ENCODE measurements around the gene FAM186B.

Gene FAM186B

GRCh38 chr12:49539406-49540228, 65.8 kb downstream of the FAM186B start:
- no peaks in the 10 kb centered on the region for H3K9me3 ChIP-seq (ENCODE audit: control extremely low read depth in 1 of 5, control insufficient read depth in 4 of 5, insufficient read depth in 2 of 5, low read depth in 1 of 5, low read length in 4 of 5)
- POLR2A ChIA-PET, result interaction anchor here (0.6 kb wide), 1 partner anchor 19 kb away, joined by 4 read pairs; no protein-coding TSS in a partner anchor
- no peak for DNase-seq
- peaks cover 3 to 79% (median 49%) of the 10 kb centered on the region in 5 experiments for H3K27me3 ChIP-seq (replicated peaks in 2 of 5; ENCODE audit: control insufficient read depth in 4 of 5, insufficient read depth in 5 of 5, low read length in 4 of 5)
- H3K4me1 ChIP-seq (ENCODE audit: control extremely low read depth in 1 of 4, control insufficient read depth in 4 of 4, insufficient read depth in 4 of 4, low read length in 3 of 4), result peaks cover 5 to 32% (median 26%) of the 10 kb centered on the region in 4 experiments
- H3K27ac ChIP-seq (ENCODE audit: insufficient read depth in 1 of 2, low read depth in 1 of 2, low read length in 2 of 2, poor library complexity in 1 of 2, severe bottlenecking in 2 of 2), result no peak overlapping the region
- WGBS (ENCODE audit: insufficient coverage), result 15% methylated on average over 31 of the region's 47 CpGs
- H3K4me3 ChIP-seq (ENCODE audit: control insufficient read depth in 1 of 7, extremely low read depth in 1 of 7, insufficient read depth in 4 of 7, low read depth in 2 of 7, low read length in 6 of 7), result peak overlapping the region in 2 of 7 experiments; percentile 36 to 68
- no peaks in the 10 kb centered on the region for H3K36me3 ChIP-seq (ENCODE audit: control insufficient read depth in 4 of 4, insufficient read depth in 4 of 4, low read length in 3 of 4)
- CTCF ChIA-PET, result interaction anchor here (1.1 to 1.6 kb wide), 3 partner anchors 13 to 243 kb away, joined by 3 read pairs; no protein-coding TSS in a partner anchor

DNA sequence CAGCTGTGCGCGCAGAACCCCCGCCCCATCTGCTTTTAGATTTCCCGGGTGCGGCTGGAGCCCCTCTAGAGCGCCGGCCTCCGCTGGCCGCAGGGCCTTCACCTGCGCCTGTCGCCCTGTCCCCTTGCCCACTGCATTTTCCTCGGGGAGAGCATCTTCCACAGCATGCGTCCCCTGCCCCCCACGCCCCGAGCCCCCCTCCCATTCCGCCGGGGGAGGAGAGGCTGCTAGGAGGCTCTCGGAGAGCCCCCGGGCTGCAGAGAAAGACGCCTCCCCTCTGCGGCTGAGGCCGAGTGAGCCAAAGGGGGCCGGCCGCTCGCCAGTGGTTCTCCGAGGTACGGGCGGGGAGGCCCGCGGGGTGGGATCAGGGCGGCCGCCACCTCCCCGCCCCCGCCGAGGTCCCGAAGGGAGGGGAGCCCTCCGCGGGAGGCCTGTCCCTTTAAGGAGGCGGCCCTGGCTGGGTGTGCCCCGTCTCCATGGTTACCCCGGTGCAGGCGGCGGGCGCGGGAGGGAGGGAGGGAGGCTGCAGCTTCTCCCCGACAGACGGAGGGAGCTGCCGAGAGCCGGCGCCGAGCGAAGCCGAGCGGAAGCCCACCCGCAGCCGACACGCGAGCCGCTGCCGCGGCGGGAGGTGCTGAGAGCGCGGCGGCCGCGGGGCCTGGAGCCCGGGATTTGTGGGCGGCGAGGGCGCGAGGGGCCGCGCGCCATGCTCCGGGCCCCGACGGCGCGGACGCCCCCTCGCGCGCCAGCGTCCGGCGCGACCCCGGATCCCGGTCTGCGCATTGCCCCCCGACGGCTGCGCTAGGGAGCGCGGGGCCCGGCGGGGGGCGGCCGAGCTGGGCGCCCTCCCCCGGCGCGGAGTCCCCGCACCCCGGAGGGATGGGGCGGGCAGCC, 66.7 kb downstream of the FAM186B start, which contains the start of gene KCNH3:
Gene KCNH3 (plus strand): TSS at position 521 of the 894 bp plus-strand sequence. CDS start 387 bp downstream, outside the sequence.
- Histone ChIP-seq H3K27ac (ENCODE audit: insufficient read depth in 1 of 2, low read depth in 1 of 2, low read length in 2 of 2, poor library complexity in 1 of 2, severe bottlenecking in 2 of 2) (no peak within 1 kb of the TSS), H3K36me3 (ENCODE audit: control insufficient read depth in 4 of 4, insufficient read depth in 4 of 4, low read length in 3 of 4) (no peaks in the 10 kb centered on the region), H3K9me3 (ENCODE audit: control extremely low read depth in 1 of 5, control insufficient read depth in 4 of 5, insufficient read depth in 2 of 5, low read depth in 1 of 5, low read length in 4 of 5) (no peaks in the 10 kb centered on the region), H3K27me3 (replicated peaks in 2 of 5; ENCODE audit: control insufficient read depth in 4 of 5, insufficient read depth in 5 of 5, low read length in 4 of 5) (peaks cover 3 to 74% (median 44%) of the 10 kb centered on the region in 5 experiments), H3K4me1 (ENCODE audit: control extremely low read depth in 1 of 4, control insufficient read depth in 4 of 4, insufficient read depth in 4 of 4, low read length in 3 of 4) (peaks cover 5 to 32% (median 26%) of the 10 kb centered on the region in 4 experiments), H3K4me3 (ENCODE audit: control insufficient read depth in 1 of 7, extremely low read depth in 1 of 7, insufficient read depth in 4 of 7, low read depth in 2 of 7, low read length in 6 of 7) (peak within 1 kb of the TSS in 6 of 7 experiments; percentile 32 to 68 (median 56))
- POLR2A ChIA-PET, result no interaction called here
- WGBS (ENCODE audit: insufficient coverage), result 1% methylated on average over 53 of the region's 107 CpGs
- CTCF ChIA-PET, result interaction anchor here (0.6 to 1.6 kb wide), 6 partner anchors 10 to 249 kb away, joined by 3 to 6 read pairs (median 3); no protein-coding TSS in a partner anchor
- DNase-seq, result peak; percentile 86 to 94 (median 91)

- Histone ChIP-seq H3K4me3 (ENCODE audit: control insufficient read depth in 1 of 7, extremely low read depth in 1 of 7, insufficient read depth in 4 of 7, low read depth in 2 of 7, low read length in 6 of 7) (peak overlapping the region in 6 of 7 experiments; percentile 32 to 68 (median 56)), H3K4me1 (ENCODE audit: control extremely low read depth in 1 of 4, control insufficient read depth in 4 of 4, insufficient read depth in 4 of 4, low read length in 3 of 4) (peaks cover 5 to 32% (median 26%) of the 10 kb centered on the region in 4 experiments), H3K27me3 (replicated peaks in 2 of 5; ENCODE audit: control insufficient read depth in 4 of 5, insufficient read depth in 5 of 5, low read length in 4 of 5) (peaks cover 3 to 65% (median 39%) of the 10 kb centered on the region in 5 experiments), H3K9me3 (ENCODE audit: control extremely low read depth in 1 of 5, control insufficient read depth in 4 of 5, insufficient read depth in 2 of 5, low read depth in 1 of 5, low read length in 4 of 5) (no peaks in the 10 kb centered on the region), H3K27ac (ENCODE audit: insufficient read depth in 1 of 2, low read depth in 1 of 2, low read length in 2 of 2, poor library complexity in 1 of 2, severe bottlenecking in 2 of 2) (no peak overlapping the region), H3K36me3 (ENCODE audit: control insufficient read depth in 4 of 4, insufficient read depth in 4 of 4, low read length in 3 of 4) (no peaks in the 10 kb centered on the region)
- POLR2A ChIA-PET, result no interaction called here
- WGBS (ENCODE audit: insufficient coverage), result under 1% methylated on average over 49 of the region's 61 CpGs
- DNase-seq, result peak; percentile 28 to 54 (median 49)
- CTCF ChIA-PET, result interaction anchor here (0.6 to 1.5 kb wide), 6 partner anchors 9 to 248 kb away, joined by 3 to 6 read pairs (median 3); no protein-coding TSS in a partner anchor
Observed at GRCh38 chr12:49537752-49538509, 67.5 kb downstream of the FAM186B start.

Measured in common myeloid progenitor, CD34-positive (primary cell).